Measurements from ENCODE around the gene FAF2.
"Not testable (repeated sequence)": the region's sequence is repeated elsewhere in the genome, so short reads cannot be mapped to it uniquely, and the experiment has no call there.

DNA sequence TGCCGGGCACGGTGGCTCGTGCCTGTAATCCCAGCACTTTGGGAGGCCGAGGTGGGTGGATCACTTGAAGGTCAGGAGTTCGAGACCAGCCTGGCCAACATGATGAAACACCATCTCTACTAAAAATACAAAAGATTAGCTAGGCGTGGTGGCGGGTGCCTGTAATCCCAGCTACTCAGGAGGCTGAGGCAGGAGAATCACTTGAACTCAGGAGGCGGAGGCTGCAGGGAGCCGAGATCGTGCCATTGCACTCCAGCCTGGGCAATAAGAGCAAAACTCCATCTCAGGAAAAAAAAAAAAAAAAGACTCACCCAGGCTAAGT lies 40.0 kb upstream of the FAF2 start:
- not testable (repeated sequence) for TF ChIP-seq POLR2AphosphoS2 (conservative IDR thresholded peaks at IDR 0.05; ENCODE audit: low read length); CHD4 (IDR thresholded peaks at IDR 0.05; ENCODE audit: borderline replicate concordance); MAZ (IDR thresholded peaks at IDR 0.05; ENCODE audit: borderline replicate concordance, low read depth, low read length); JUNB (IDR thresholded peaks at IDR 0.05); EP300 (IDR thresholded peaks at IDR 0.05)
- TF ChIP-seq, protein P1, sequence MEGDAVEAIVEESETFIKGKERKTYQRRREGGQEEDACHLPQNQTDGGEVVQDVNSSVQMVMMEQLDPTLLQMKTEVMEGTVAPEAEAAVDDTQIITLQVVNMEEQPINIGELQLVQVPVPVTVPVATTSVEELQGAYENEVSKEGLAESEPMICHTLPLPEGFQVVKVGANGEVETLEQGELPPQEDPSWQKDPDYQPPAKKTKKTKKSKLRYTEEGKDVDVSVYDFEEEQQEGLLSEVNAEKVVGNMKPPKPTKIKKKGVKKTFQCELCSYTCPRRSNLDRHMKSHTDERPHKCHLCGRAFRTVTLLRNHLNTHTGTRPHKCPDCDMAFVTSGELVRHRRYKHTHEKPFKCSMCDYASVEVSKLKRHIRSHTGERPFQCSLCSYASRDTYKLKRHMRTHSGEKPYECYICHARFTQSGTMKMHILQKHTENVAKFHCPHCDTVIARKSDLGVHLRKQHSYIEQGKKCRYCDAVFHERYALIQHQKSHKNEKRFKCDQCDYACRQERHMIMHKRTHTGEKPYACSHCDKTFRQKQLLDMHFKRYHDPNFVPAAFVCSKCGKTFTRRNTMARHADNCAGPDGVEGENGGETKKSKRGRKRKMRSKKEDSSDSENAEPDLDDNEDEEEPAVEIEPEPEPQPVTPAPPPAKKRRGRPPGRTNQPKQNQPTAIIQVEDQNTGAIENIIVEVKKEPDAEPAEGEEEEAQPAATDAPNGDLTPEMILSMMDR (IDR thresholded peaks at IDR 0.05): not testable (repeated sequence)
- TF ChIP-seq, protein P2, sequence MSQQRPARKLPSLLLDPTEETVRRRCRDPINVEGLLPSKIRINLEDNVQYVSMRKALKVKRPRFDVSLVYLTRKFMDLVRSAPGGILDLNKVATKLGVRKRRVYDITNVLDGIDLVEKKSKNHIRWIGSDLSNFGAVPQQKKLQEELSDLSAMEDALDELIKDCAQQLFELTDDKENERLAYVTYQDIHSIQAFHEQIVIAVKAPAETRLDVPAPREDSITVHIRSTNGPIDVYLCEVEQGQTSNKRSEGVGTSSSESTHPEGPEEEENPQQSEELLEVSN (IDR thresholded peaks at IDR 0.05; ENCODE audit: borderline replicate concordance, low read depth): not testable (repeated sequence)
